PC-3 (cell line): ENCODE data around the gene CEBPG. TPM values are rescaled to one million over a fixed set of nuclear protein-coding genes. Genes with fewer than 3 reads are reported as not detected.

Experiments
- ATAC-seq: fragments of 200-7000 bp; cut with Tn5 transposase; 2 replicates; pipeline ENCODE4 v1.9.1; 2020; ENCODE audit warnings: mild to moderate bottlenecking, moderate library complexity
- BruUV-seq: library from RNA; stranded (reverse); fragments of 400-500 nt; replicated peaks from 2 replicates; lab custom pipeline; 2021; lab: Mats Ljungman, UMichigan
- CTCF ChIA-PET: fragments of 300-600 bp; sonication (Branson Sonifier 250); formaldehyde crosslinking; loops from one replicate; lab custom pipeline; 2022; ENCODE audit warnings: antibody characterized with exemption; lab: Charles Lee
- POLR2A ChIA-PET: fragments of 300-600 bp; sonication (Branson Sonifier 250); formaldehyde crosslinking; loops from one replicate; lab custom pipeline; 2022; ENCODE audit warnings: antibody characterized with exemption; ENCODE audit not compliant: unreplicated experiment; lab: Charles Lee
- DNase-seq: peaks from one replicate; pipeline ENCODE4 v3.0.0-alpha.2; 2015
- H2AFZ ChIP-seq: fragments of 300-600 bp; sonication (generic); 2 replicates; pipeline ENCODE4 v1.6.0; 2016; ENCODE audit warnings: antibody characterized with exemption, low read length
- H3F3A ChIP-seq: fragments of 300-600 bp; sonication (generic); one replicate; pipeline ENCODE4 v1.6.0; 2017; ENCODE audit warnings: antibody characterized with exemption, low read length, control low read depth, mild to moderate bottlenecking; ENCODE audit not compliant: unreplicated experiment
- H3K27ac ChIP-seq: fragments of 300-600 bp; sonication (generic); 2 replicates; pipeline ENCODE4 v1.5.1; 2016; ENCODE audit warnings: mild to moderate bottlenecking, low read length
- H3K27me3 ChIP-seq: fragments of 300-600 bp; sonication (generic); 2 replicates; pipeline ENCODE4 v1.6.1; 2016; ENCODE audit warnings: low read length, mixed read lengths
- H3K36me3 ChIP-seq: fragments of 300-600 bp; sonication (generic); 2 replicates; pipeline ENCODE4 v1.6.1; 2016; ENCODE audit warnings: low read depth, mixed run types, low read length, mixed read lengths
- H3K4me1 ChIP-seq: fragments of 300-600 bp; sonication (generic); 2 replicates; pipeline ENCODE4 v1.5.1; 2016; ENCODE audit warnings: low read length; ENCODE audit not compliant: insufficient read depth
- H3K4me2 ChIP-seq: fragments of 300-600 bp; sonication (generic); 2 replicates; pipeline ENCODE4 v1.6.0; 2016; ENCODE audit warnings: low read length
- H3K4me3 ChIP-seq: fragments of 300-600 bp; sonication (generic); 2 replicates; pipeline ENCODE4 v1.5.1; 2016; ENCODE audit warnings: mild to moderate bottlenecking, low read length, mixed read lengths
- H3K79me2 ChIP-seq: fragments of 300-600 bp; sonication (generic); 2 replicates; pipeline ENCODE4 v1.6.1; 2017; ENCODE audit warnings: low read length, mixed read lengths
- H3K9ac ChIP-seq: fragments of 300-600 bp; sonication (generic); 2 replicates; pipeline ENCODE4 v1.6.0; 2016; ENCODE audit warnings: mild to moderate bottlenecking, low read length
- H3K9me2 ChIP-seq: fragments of 300-600 bp; sonication (generic); replicated peaks from 2 replicates; pipeline ENCODE4 v1.6.1; 2016; ENCODE audit warnings: mixed run types, low read length, mixed read lengths
- H3K9me3 ChIP-seq: fragments of 300-600 bp; sonication (generic); 2 replicates; pipeline ENCODE4 v1.6.1; 2016; ENCODE audit warnings: low read length, mixed read lengths
- H4K20me1 ChIP-seq: fragments of 300-600 bp; sonication (generic); 2 replicates; pipeline ENCODE4 v1.6.1; 2016; ENCODE audit warnings: low read length, mixed read lengths
- CTCF ChIP-seq: fragments of 300-600 bp; sonication (generic); conservative IDR thresholded peaks from 2 replicates; pipeline ENCODE4 v1.5.1; 2017; ENCODE audit warnings: antibody characterized with exemption, low read depth, mild to moderate bottlenecking, low read length
- EZH2 ChIP-seq: fragments of 300-600 bp; sonication (generic); IDR thresholded peaks from one replicate; pipeline ENCODE4 v1.6.1; 2017; ENCODE audit warnings: antibody characterized with exemption, mild to moderate bottlenecking, low read length; ENCODE audit not compliant: unreplicated experiment
- EZH2phosphoT487 ChIP-seq: fragments of 300-600 bp; sonication (generic); IDR thresholded peaks from 2 replicates; pipeline ENCODE4 v1.6.1; 2018; ENCODE audit warnings: mild to moderate bottlenecking, antibody characterized with exemption, low read length, borderline replicate concordance
- intact Hi-C: fragments of 100-400 bp; cut with micrococcal nuclease; formaldehyde crosslinking; loops from 2 replicates; pipeline ENCODE4 v1.9.0; 2023
- total RNA-seq: library from RNA; depleted of rRNA; stranded (reverse); fragments of >200 nt; gene quantifications from 2 replicates; pipeline ENCODE4 v1.2.3, GENCODE V29; 2014

The CEBPG gene
- total RNA-seq, 1 experiment from 2014 or later: 24.6 TPM

GRCh38 chr19:33410915-33411401, 37.4 kb downstream of the CEBPG start:
- no TSS peak for BruUV-seq
- no peak overlapping the region for H3K9ac ChIP-seq

GRCh38 chr19:33411621-33412180, 38.2 kb downstream of the CEBPG start:
- Histone ChIP-seq H3K9ac (no peak overlapping the region), H3K9me2 (no peaks in the 10 kb centered on the region), H4K20me1 (no peaks in the 10 kb centered on the region), H3K4me2 (no peak overlapping the region), H3K27me3 (no peaks in the 10 kb centered on the region), H3K4me3 (no peak overlapping the region), H3K79me2 (no peaks in the 10 kb centered on the region), H3F3A (no peaks in the 10 kb centered on the region), H3K27ac (no peak overlapping the region), H3K36me3 (no peaks in the 10 kb centered on the region), H2AFZ (no peak overlapping the region), H3K9me3 (no peaks in the 10 kb centered on the region), H3K4me1 (peaks cover 4% of the 10 kb centered on the region; the same call in 1 of the 2 replicates)
- no TSS peak for BruUV-seq
- POLR2A ChIA-PET: no interaction called here
- no peak for DNase-seq
- ATAC-seq: no peak
- CTCF ChIA-PET: no interaction called here
- TF ChIP-seq CTCF (no peak), EZH2 (no peak), EZH2phosphoT487 (no peak)
- intact Hi-C loops: no loop called here

More at GRCh38 chr19:33410915-33411401, 37.4 kb downstream of the CEBPG start:
- H3K27ac ChIP-seq: no peak overlapping the region
- H2AFZ ChIP-seq: no peak overlapping the region
- intact Hi-C loops: no loop called here
- no peaks in the 10 kb centered on the region for H3K27me3 ChIP-seq
- POLR2A ChIA-PET: no interaction called here
- no peaks in the 10 kb centered on the region for H3F3A ChIP-seq
- ATAC-seq (no peak), DNase-seq (no peak)
- TF ChIP-seq EZH2phosphoT487 (no peak), CTCF (no peak), EZH2 (no peak)
- H3K9me3 ChIP-seq: no peaks in the 10 kb centered on the region
- H3K4me2 ChIP-seq: no peak overlapping the region
- no peak overlapping the region for H3K4me3 ChIP-seq
- no peaks in the 10 kb centered on the region for H3K9me2 ChIP-seq
- no peaks in the 10 kb centered on the region for H3K4me1 ChIP-seq
- CTCF ChIA-PET: no interaction called here
- no peaks in the 10 kb centered on the region for H3K79me2 ChIP-seq
- H3K36me3 ChIP-seq: no peaks in the 10 kb centered on the region
- H4K20me1 ChIP-seq: no peaks in the 10 kb centered on the region

GRCh38 chr19:33412601-33413425, 39.3 kb downstream of the CEBPG start:
- Histone ChIP-seq H2AFZ (no peak overlapping the region), H3K36me3 (no peaks in the 10 kb centered on the region), H4K20me1 (no peaks in the 10 kb centered on the region), H3K79me2 (no peaks in the 10 kb centered on the region), H3F3A (no peaks in the 10 kb centered on the region), H3K27me3 (no peaks in the 10 kb centered on the region), H3K4me2 (no peak overlapping the region), H3K9me2 (no peaks in the 10 kb centered on the region), H3K4me1 (peaks cover 11% of the 10 kb centered on the region; the same call in 1 of the 2 replicates), H3K9ac (no peak overlapping the region), H3K27ac (no peak overlapping the region), H3K4me3 (no peak overlapping the region), H3K9me3 (no peaks in the 10 kb centered on the region)
- TF ChIP-seq EZH2 (no peak), EZH2phosphoT487 (no peak)
- DNase-seq: no peak
- POLR2A ChIA-PET: no interaction called here
- ATAC-seq: no peak
- BruUV-seq: no TSS peak
- intact Hi-C loops: no loop called here
- CTCF ChIA-PET: no interaction called here
